Activated CD4-positive, alpha-beta T cell treated with anti-CD3 and anti-CD28 coated beads for 1 hour (primary cell): ENCODE data around the gene ERRFI1.
"Not testable (repeated sequence)": the region's sequence is repeated elsewhere in the genome, so short reads cannot be mapped to it uniquely, and the experiment has no call there.

Experiments used
- DNase-seq: peaks from one replicate; pipeline ENCODE4 v3.0.0-alpha.2; 2020

Gene ERRFI1

GRCh38 chr1:8026153-8026975 lies at the start of gene ERRFI1:
ERRFI1 (minus strand) TSS chr1:8026309; CDS start chr1:8015619, 10,690 bp downstream.
- DNase-seq = peak; percentile 82

DNA sequence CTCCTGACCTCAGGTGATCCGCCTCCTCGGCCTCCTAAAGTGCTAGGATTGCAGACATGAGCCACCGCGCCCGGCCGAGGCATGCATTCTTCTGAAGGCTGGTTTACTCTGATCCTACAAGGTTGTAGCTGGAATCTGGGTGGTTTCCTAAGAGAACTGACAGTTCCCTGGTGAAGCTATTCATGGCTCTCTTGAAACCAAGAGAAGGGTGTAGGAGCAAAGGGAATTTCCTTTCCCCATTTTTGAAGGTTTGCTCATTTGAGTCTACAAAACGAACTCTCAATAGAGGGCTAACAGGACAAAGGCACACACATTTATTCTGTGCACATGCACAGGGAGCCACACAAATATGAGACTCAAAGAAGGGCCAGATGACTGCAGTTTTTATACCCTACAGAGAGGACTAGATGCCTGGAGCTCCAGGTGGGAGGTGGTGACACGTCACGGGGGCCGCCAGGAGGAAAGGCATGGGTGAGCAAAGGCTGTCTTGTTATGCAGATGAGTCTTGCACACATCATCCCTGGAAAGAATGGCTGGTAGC lies 49.5 kb upstream of the ERRFI1 start:
- no peak for DNase-seq

GRCh38 chr1:8073112-8073855 lies 47.2 kb upstream of the ERRFI1 start:
- no peak for DNase-seq

DNA sequence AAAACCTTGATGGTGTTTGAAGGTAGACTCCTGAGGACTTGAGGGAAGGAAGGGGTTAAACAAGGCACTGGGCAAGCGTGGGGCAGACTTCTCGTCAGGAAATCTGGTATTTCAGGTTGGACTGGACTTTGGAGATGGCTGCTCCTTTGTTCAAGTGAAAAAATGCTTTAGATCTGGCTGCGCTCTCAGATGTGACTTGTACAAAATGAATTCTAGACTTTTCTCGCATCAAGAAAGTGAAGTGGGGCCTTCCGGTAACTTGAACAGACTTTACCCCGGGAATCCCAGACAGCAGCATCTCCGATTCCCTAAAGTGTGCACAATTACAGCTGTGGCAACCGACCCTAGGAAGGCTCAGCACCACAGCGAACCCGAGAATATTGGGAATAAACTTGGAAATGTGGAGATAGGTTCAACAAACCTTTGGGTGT lies 44.3 kb upstream of the ERRFI1 start:
- no peak for DNase-seq

GRCh38 chr1:8069614-8070320 lies 43.7 kb upstream of the ERRFI1 start:
- not testable (repeated sequence) for DNase-seq

- no peak for DNase-seq
Measured at GRCh38 chr1:8065369-8065768, 39.3 kb upstream of the ERRFI1 start.

- no peak for DNase-seq
Measured at GRCh38 chr1:8063298-8064036, 37.4 kb upstream of the ERRFI1 start.

DNA sequence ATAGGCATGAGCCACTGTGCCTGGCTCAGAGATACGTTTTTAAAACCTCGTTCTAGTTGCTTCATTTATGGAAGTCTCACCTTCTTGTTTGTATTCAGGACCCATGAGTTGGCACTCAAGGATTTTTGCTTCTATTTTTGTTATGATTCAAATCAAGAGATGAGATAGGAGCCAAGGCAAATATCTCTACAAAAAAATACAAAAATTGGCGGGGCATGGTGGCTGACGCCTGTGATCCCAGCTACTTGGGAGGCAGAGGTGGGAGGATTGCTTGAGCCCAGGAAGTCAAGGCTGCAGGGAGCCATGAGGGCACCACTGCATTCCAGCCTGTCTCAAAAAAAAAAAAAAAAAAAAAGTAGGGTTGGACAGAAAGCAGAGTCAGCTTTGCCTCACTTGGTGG lies 36.8 kb upstream of the ERRFI1 start:
- no peak for DNase-seq

GRCh38 chr1:8061673-8062386 lies 35.7 kb upstream of the ERRFI1 start:
- no peak for DNase-seq

- DNase-seq = no peak
Measured at GRCh38 chr1:8061210-8061609, 35.1 kb upstream of the ERRFI1 start.

DNA sequence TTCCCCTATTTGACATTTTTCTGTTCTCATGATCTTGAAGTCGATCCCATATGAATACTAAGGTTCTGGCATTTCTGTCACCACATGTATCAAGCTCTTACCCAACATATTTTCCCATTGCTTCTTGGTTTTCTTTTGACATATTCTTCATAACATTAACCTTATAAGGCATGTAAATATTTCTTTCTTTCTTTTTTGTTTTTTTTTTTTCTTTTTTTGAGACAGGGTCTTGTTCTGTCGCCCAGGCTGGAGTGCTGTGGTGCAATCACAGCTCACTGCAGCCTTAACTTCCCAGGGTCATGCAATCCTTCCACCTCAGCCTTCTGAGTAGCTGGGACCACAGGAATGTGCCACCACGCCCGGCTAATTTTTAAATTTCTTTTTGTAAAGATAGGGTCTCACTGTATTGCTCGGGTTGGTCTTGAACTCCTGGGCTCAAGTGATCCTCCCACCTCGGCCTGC lies 33.1 kb upstream of the ERRFI1 start:
- DNase-seq = no peak

DNA sequence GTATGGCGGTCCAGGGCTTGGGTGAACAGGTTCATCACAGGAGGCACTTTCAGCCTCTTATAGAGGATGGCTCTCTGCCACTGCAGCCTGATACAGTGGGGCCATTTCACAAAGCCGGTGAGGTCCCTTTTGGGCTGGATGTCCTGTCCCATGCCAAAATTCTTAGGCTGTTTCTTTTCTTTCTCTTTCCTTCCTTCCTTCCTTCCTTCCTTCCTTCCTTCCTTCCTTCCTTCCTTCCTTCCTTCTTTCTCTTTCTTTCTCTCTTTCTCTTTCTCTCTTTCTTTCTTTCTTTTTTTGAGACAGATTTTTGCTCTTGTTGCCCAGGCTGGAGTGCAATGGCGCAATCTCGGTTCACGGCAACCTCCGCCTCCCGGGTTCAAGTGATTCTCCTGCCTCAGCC lies 31.7 kb upstream of the ERRFI1 start:
- not testable (repeated sequence) for DNase-seq

DNA sequence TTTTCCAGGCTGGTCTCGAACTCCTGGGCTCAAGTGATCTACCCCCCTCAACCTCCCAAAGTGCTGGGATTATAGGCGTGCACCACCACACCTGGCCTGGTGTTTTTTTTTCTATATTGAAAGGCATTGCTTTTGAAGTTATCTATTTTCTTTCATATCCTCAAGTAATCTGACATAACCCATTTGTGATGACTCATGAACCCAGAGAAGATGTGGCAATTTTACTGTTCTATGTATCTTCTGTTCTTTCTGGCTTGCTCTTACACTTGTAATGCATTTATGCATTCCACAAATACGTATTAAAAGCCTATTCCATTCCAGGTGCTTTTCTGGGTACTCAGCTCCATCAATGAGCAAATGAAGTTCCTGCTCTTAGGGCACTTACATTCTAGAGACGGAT lies 29.9 kb upstream of the ERRFI1 start:
- DNase-seq = no peak

GRCh38 chr1:8053878-8054567 lies 27.9 kb upstream of the ERRFI1 start:
- DNase-seq = no peak

GRCh38 chr1:8051650-8052049 lies 25.5 kb upstream of the ERRFI1 start:
- no peak for DNase-seq

DNA sequence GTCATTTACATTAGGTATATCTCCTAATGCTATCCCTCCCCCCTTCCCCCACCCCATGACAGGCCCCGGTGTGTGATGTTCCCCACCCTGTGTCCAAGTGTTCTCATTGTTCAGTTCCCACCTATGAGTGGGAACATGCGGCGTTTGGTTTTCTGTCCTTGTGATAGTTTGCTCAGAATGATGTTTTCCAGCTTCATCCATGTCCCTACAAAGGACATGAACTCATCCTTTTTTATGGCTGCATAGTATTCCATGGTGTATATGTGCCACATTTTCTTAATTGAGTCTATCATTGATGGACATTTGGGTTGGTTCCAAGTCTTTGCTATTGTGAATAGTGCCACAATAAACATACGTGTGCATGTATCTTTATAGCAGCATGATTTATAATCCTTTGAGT lies 23.1 kb upstream of the ERRFI1 start:
- DNase-seq = not testable (repeated sequence)

DNA sequence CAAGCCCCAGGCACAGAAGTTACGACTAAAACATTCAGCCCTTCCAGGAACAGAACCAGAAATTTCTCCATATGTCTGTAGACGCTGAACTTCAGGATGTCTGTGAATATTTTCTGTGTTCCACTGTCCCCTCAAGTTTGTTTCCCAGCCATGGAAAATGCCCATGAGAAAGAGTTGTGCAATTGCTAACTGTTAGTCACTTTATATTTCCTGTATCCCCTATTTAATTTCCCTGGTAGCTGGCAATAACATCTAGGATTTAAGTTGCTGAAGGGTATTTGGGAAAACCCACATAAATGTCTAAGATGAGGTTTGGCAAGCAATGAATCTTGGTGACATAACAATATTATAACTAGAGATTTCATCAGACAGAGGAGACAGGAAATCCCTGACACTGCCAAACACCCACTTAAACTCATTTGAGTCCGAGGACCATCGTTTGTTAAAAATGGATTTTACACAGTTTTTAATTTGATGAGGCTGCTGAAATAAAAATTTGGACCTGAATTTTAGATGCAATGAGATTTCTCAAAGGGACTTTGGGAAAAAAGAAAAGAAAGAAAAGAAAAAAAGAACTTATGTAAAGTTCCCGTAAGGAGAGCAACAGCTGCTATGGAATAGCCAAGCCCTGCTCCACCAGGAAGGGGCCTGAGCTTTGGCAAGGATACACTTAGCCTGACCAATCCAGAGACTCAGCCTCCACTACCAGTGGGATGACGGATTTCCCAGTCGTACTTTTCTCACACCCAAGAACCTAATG lies 21.8 kb upstream of the ERRFI1 start:
- no peak for DNase-seq

DNA sequence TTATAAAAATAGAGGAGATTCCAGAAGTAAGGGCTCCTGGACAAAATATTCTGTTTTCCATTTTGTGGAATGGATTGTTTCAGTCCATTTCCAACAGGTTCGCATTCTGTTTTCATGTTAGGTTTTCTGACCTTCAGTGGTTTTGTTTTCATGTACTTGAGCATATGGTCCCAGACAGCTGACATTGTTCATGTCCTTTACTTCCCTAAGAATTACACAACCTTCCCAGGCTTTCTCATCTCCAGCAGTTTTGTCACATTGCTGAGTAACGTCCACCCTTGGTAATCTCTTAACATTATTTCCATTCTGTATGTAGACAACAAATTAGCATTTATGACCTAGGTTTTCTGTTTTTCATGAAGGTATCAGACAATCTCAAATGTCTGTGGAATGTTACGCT lies 21.0 kb upstream of the ERRFI1 start:
- no peak for DNase-seq

DNA sequence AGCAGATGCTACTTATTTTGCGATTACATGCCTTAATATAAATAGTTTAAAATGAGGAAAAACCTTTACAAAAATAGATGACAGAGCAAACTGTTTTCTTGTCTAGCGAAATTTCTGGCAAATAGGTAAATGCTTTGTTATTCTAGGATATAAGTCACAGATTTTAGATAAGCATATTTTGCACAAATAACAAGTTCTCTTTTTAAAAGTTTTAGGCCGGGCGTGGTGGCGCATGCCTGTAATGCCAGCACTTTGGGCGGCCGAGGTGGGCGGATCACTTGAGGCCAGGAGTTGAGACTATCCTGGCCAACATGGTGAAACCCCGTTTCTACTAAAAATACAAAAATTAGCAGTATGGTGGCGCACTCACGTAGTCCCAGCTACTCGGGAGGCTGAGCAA lies 20.3 kb upstream of the ERRFI1 start:
- no peak for DNase-seq

DNA sequence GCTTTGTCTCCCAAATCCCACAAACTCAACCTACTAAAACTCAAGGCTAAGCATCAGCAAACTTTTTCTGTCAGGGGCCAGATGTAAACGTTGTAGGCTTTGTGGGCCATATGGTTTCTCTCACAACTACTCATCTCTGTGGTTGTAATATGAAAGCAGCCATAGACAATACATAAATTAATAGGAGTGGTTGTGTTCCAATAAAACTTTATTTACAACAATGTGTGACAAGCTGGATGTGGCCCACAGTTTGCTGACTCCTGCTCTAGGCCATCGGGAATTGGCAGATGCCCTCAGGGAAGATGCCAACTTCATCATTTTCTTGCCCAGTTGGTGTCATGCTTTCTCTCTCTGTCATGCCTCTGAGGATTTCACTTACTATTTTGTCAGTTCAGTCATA lies 17.5 kb upstream of the ERRFI1 start:
- DNase-seq = no peak
